Neutrophil (primary cell): Measurements from ENCODE around the gene RPTOR.
"Not testable (repeated sequence)": the region's sequence is repeated elsewhere in the genome, so short reads cannot be mapped to it uniquely, and the experiment has no call there.

Source experiments
- H3K27ac ChIP-seq: fragments of 200-600 bp; sonication (generic); 2 replicates; pipeline ENCODE4 v1.5.1; 2016; ENCODE audit warnings: mild to moderate bottlenecking, moderate library complexity
- H3K27me3 ChIP-seq: fragments of 200-600 bp; sonication (generic); 2 replicates; pipeline ENCODE4 v1.6.0; 2016; ENCODE audit warnings: mild to moderate bottlenecking
- H3K36me3 ChIP-seq: fragments of 200-600 bp; sonication (generic); 2 replicates; pipeline ENCODE4 v1.5.1; 2017
- H3K4me1 ChIP-seq, 2 experiments: fragments of 200-600 bp in 1 of 2; sonication (generic) in 1 of 2; 1 replicate in 1 of 2; 2 replicates in 1 of 2; pipeline versions ENCODE4 v1.5.1 to v1.6.1; 2013 to 2016; ENCODE audit warnings: low read depth in 1 of 2, low read length in 1 of 2, mild to moderate bottlenecking in 1 of 2, moderate library complexity in 1 of 2; ENCODE audit not compliant: control insufficient read depth in 1 of 2, insufficient read depth in 1 of 2
- H3K4me3 ChIP-seq, 2 experiments: fragments of 200-600 bp in 1 of 2; sonication (generic) in 1 of 2; 1 replicate in 1 of 2; 2 replicates in 1 of 2; pipeline ENCODE4 v1.5.1; 2013 to 2016; ENCODE audit warnings: low read depth in 1 of 2, low read length in 1 of 2, mild to moderate bottlenecking in 1 of 2, moderate library complexity in 1 of 2
- H3K9me3 ChIP-seq: fragments of 200-600 bp; sonication (generic); 2 replicates; pipeline ENCODE4 v1.5.1; 2016
- TF ChIP-seq, protein P1 (sequence below): fragments of 200-600 bp; sonication (generic); IDR thresholded peaks from 2 replicates; pipeline ENCODE4 v1.5.1; 2016; ENCODE audit warnings: antibody characterized with exemption

RPTOR gene

DNA sequence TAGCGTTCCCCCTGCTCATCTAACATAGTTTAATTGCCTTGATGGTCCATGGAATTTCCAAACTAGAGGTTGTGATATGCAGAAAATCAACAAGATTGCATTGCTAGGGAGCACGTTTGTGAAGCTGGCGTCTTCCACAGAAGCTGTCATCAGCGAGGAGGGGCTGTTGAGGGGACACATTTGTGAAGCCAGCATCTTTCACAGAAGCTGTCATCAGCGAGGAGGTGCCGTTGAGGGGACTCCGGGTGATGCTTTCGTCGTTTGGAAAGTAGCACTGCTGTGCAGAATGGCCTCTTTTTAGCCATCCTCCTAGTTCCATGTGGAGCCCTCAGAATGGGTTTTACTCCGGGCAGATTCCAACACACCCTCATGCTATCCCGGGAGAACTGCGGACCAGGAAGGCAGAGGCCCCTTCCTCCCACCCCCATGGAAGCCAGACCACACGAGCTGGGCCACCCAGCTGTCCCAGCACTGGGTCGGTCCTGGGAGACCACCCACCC is 327.4 kb downstream of the RPTOR start:
- Histone ChIP-seq H3K4me3 (no peak overlapping the region), H3K27me3 (no peaks in the 10 kb centered on the region), H3K9me3 (no peaks in the 10 kb centered on the region), H3K27ac (no peak overlapping the region), H3K4me1 (peaks cover 34 to 46% of the 10 kb centered on the region in 2 experiments), H3K36me3 (no peaks in the 10 kb centered on the region)
- TF ChIP-seq, protein P1, sequence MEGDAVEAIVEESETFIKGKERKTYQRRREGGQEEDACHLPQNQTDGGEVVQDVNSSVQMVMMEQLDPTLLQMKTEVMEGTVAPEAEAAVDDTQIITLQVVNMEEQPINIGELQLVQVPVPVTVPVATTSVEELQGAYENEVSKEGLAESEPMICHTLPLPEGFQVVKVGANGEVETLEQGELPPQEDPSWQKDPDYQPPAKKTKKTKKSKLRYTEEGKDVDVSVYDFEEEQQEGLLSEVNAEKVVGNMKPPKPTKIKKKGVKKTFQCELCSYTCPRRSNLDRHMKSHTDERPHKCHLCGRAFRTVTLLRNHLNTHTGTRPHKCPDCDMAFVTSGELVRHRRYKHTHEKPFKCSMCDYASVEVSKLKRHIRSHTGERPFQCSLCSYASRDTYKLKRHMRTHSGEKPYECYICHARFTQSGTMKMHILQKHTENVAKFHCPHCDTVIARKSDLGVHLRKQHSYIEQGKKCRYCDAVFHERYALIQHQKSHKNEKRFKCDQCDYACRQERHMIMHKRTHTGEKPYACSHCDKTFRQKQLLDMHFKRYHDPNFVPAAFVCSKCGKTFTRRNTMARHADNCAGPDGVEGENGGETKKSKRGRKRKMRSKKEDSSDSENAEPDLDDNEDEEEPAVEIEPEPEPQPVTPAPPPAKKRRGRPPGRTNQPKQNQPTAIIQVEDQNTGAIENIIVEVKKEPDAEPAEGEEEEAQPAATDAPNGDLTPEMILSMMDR, result no peak

DNA sequence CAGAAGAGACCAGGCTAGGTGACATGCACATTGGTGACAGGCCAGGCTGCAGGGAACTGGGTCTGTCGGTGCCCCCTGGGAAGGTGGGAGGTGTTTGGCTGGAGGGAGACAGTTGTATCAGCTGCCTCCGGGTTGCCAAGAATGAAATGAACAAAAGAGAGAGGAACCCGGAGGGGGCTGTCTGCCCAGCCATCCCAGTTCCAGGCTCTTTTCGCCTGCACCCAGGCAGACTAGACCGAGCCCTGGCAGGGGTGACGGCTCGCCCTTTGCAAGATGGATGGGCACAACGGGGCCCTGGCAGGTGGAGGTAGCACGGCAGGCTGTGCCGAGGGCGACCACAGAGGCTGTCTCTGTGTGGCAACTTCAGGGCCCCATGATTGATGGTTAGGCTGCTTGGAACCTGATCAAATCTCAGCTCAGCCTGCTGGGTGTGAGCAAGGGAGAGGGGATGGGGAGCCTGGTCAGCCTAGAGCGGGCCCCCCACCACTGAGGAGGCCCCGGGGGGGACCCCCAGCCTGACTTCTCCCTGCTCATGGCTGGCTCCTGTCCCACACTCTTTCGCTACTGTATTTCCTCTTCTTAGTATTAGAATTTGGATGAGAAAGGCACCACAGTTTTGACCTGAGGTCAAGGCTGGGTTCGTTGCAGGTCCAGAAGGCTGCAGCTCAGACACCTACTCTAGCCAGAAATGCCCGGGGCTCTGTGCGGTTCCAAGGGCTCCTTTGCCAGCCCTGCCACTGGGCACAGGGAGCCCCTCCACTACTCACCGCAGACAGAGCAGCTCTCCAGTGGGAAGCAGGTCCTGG is 328.1 kb downstream of the RPTOR start:
- H3K4me3 ChIP-seq, result no peak overlapping the region
- no peaks in the 10 kb centered on the region for H3K9me3 ChIP-seq
- H3K27me3 ChIP-seq, result no peaks in the 10 kb centered on the region
- no peaks in the 10 kb centered on the region for H3K36me3 ChIP-seq
- TF ChIP-seq, protein P1, result no peak
- H3K4me1 ChIP-seq, result peaks cover 34 to 46% of the 10 kb centered on the region in 2 experiments
- H3K27ac ChIP-seq, result no peak overlapping the region

DNA sequence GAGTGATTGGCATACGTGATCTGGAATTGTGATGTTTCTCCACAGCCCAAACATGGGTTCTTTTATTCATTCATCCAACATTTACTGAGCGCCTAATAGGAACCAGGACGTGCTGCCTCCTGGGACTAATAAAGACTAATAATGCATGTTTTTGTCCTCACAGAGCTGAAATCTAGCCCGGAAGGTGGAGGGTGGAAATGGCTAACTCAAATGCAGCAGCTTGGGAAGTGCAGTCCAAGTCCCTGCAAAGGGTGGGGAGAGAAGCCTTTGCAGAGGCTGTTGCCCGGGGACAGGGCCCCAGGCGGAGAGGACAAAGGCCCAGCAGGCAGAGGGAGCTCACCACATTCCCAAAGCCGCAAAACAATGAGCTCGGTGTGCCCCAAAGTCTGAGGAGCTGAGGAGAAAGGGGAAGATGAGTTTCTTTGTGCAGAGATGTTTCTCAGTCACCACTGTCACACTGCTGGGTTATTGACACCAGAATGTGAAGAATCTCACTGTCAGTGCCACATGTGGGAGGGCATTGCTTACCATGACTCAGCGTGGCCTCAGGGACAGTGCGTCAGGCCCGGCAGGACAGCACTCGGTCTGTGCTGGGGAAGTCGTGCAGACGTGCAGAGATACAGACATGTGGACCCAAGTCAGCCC is 328.8 kb downstream of the RPTOR start:
- no peak overlapping the region for H3K4me3 ChIP-seq
- TF ChIP-seq, protein P1, result no peak
- H3K9me3 ChIP-seq, result no peaks in the 10 kb centered on the region
- peaks cover 34 to 46% of the 10 kb centered on the region in 2 experiments for H3K4me1 ChIP-seq
- no peaks in the 10 kb centered on the region for H3K27me3 ChIP-seq
- H3K27ac ChIP-seq, result no peak overlapping the region
- no peaks in the 10 kb centered on the region for H3K36me3 ChIP-seq

DNA sequence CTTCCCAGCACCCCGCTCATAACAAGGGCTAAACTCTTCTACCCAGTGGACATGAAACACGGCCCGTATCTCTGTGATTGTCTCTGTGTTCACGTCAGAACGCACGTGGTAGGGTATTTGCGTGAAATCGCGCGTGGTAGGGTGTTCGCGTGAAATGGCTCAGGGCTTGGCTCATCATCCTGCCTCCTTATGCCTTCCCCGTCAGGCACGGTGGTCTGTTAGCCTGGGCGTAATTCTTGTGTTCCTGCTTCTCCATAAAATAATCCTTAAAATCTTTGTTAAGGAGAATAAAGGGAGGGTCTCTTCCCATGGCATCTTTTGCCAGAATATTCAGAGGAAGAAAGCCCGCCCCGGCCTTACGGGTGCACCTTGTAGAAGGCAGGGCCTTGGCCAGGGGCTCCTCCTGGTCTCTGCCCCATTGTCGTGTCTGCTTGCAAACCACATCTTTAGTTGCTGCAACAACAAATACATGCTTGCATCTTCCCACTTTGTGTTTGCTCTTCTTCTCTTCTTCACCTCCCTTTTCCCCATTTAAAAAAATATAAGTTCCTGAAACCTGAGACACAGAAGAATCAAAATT is 330.3 kb downstream of the RPTOR start:
- H3K36me3 ChIP-seq, result no peaks in the 10 kb centered on the region
- no peaks in the 10 kb centered on the region for H3K27me3 ChIP-seq
- H3K4me1 ChIP-seq, result peaks cover 28 to 39% of the 10 kb centered on the region in 2 experiments
- no peak overlapping the region for H3K4me3 ChIP-seq
- TF ChIP-seq, protein P1, result no peak
- H3K27ac ChIP-seq, result no peak overlapping the region
- H3K9me3 ChIP-seq, result no peaks in the 10 kb centered on the region

DNA sequence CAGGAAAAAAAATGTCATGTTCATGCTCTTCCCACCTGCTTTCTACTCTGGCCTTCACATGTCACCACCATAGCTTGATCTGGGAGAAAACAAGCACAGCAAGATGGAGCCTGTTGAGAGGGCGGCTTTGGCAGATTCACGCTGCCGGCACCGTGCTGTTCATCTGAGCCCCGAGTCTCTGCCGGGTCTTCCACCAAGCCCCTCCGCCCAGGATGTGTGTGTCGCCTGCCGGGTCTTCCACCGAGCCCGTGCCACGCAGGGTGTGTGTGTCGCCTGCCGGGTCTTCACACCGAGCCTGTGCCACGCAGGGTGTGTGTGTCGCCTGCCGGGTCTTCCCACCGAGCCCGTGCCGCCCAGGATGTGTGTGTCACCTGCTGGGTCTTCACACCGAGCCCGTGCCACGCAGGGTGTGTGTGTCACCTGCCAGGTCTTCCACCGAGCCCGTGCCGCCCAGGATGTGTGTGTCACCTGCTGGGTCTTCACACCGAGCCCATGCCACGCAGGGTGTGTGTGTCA is 330.9 kb downstream of the RPTOR start:
- peaks cover 22 to 34% of the 10 kb centered on the region in 2 experiments for H3K4me1 ChIP-seq

DNA sequence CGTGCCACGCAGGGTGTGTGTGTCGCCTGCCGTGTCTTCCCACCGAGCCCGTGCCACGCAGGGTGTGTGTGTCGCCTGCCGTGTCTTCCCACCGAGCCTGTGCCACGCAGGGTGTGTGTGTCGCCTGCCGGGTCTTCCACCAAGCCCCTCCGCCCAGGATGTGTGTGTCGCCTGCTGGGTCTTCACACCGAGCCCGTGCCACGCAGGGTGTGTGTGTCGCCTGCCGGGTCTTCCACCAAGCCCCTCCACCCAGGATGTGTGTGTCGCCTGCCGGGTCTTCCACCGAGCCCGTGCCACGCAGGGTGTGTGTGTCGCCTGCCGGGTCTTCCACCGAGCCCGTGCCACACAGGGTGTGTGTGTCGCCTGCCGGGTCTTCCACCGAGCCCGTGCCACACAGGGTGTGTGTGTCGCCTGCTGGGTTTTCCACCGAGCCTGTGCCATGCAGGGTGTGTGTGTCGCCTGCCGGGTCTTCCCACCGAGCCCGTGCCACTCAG is 331.9 kb downstream of the RPTOR start:
- H3K4me1 ChIP-seq, result peaks cover 14 to 24% of the 10 kb centered on the region in 2 experiments
- H3K36me3 ChIP-seq, H3K27ac ChIP-seq, H3K9me3 ChIP-seq, H3K4me3 ChIP-seq, H3K27me3 ChIP-seq: not testable (repeated sequence)

More for the DNA sequence above, 330.9 kb downstream of the RPTOR start:
- H3K4me3 ChIP-seq, H3K27me3 ChIP-seq, H3K27ac ChIP-seq, H3K36me3 ChIP-seq, H3K9me3 ChIP-seq: not testable (repeated sequence)
